ENCODE measurements around the gene PREPL. TPM values are rescaled to one million over a fixed set of nuclear protein-coding genes. Genes with fewer than 3 reads are reported as not detected.
"Not testable (repeated sequence)": the region's sequence is repeated elsewhere in the genome, so short reads cannot be mapped to it uniquely, and the experiment has no call there.

Gene PREPL
- total and polyA plus RNA-seq, 7 donors = 18.4 to 66.2 (median 46.0) TPM

GRCh38 chr2:44310287-44310686 is 51.0 kb downstream of the PREPL start:
- DNase-seq (no peak), ATAC-seq (no peak)
- Histone ChIP-seq H3K27ac (no peak overlapping the region), H3K27me3 (ENCODE audit: insufficient read depth in 3 of 3, low read length in 2 of 3) (no peaks in the 10 kb centered on the region), H3K4me3 (no peak overlapping the region), H3K36me3 (ENCODE audit: insufficient read depth in 1 of 2, low read depth in 1 of 2) (peaks cover 0 to 43% of the 10 kb centered on the region in 2 donors), H3K9me3 (peaks cover 24% of the 10 kb centered on the region), H3K4me1 (no peaks in the 10 kb centered on the region)
- intact Hi-C loops (cut with DNase I) = no loop called here
- 96 to 100% (median 98%) methylated on average over 1 of the region's 1 CpG for WGBS, 3 donors
- TF ChIP-seq, protein P1, sequence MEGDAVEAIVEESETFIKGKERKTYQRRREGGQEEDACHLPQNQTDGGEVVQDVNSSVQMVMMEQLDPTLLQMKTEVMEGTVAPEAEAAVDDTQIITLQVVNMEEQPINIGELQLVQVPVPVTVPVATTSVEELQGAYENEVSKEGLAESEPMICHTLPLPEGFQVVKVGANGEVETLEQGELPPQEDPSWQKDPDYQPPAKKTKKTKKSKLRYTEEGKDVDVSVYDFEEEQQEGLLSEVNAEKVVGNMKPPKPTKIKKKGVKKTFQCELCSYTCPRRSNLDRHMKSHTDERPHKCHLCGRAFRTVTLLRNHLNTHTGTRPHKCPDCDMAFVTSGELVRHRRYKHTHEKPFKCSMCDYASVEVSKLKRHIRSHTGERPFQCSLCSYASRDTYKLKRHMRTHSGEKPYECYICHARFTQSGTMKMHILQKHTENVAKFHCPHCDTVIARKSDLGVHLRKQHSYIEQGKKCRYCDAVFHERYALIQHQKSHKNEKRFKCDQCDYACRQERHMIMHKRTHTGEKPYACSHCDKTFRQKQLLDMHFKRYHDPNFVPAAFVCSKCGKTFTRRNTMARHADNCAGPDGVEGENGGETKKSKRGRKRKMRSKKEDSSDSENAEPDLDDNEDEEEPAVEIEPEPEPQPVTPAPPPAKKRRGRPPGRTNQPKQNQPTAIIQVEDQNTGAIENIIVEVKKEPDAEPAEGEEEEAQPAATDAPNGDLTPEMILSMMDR (IDR thresholded peaks at IDR 0.05) = no peak

DNA sequence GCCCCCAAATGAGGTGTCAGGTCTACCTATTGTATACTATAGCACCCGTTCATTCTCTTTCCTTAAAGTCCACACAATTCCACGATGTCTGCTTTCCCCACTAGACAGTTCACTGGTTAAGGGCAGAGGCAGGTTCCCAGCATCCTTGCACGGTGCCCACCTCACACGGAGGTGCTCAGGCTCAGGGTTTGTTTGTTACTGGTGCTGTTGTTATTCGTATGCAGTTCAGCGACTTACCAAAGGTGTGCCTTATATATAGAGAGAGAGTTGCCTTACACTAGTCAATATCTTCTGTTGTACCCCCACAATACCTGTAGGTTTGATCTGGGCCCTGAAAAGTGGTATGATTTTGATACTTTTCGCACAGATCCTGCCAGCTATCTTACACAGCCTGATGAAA is 55.4 kb downstream of the PREPL start:
- TF ChIP-seq, protein P1 (IDR thresholded peaks at IDR 0.05) = no peak
- Histone ChIP-seq H3K27me3 (ENCODE audit: insufficient read depth in 3 of 3, low read length in 2 of 3) (no peaks in the 10 kb centered on the region), H3K4me3 (no peak overlapping the region), H3K4me1 (no peaks in the 10 kb centered on the region), H3K9me3 (peaks cover 8% of the 10 kb centered on the region), H3K27ac (no peak overlapping the region), H3K36me3 (ENCODE audit: insufficient read depth in 1 of 2, low read depth in 1 of 2) (no peaks in the 10 kb centered on the region)
- 75 to 85% (median 76%) methylated on average over 7 of the region's 7 CpGs for WGBS, 3 donors
- DNase-seq (no peak), ATAC-seq (peak in 2 of 4 donors; percentile 11 to 26)
- intact Hi-C loops (cut with DNase I) = no loop called here

DNA sequence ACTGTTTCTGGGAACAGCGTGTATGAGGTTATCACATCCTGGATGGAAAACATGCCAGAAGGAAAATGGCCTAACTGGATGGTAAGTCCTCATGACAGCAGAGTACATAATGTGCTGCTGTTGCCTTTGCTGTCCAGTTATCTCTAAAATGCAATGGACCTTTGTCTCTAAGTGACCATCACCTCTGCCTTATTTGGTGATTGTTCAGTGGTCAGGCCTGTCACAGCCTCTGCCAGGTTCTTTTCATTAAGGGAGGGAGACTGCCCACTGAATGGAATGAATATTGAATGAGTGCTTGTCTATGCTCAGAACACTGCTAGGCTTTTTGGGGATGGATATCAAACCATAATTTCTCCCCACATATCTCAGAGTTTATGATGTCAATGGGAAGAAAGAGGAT is 57.0 kb downstream of the PREPL start:
- 84 to 100% (median 90%) methylated on average over 1 of the region's 1 CpG for WGBS, 3 donors
- ATAC-seq (peak in 2 of 4 donors; percentile 28 to 29), DNase-seq (no peak)
- H3K36me3 ChIP-seq (ENCODE audit: insufficient read depth in 1 of 2, low read depth in 1 of 2) = no peaks in the 10 kb centered on the region
- H3K27ac ChIP-seq = no peak overlapping the region
- intact Hi-C loops (cut with DNase I) = no loop called here
- H3K4me1 ChIP-seq = no peaks in the 10 kb centered on the region
- no peak overlapping the region for H3K4me3 ChIP-seq
- no peaks in the 10 kb centered on the region for H3K27me3 ChIP-seq (ENCODE audit: insufficient read depth in 3 of 3, low read length in 2 of 3)
- TF ChIP-seq, protein P1 (IDR thresholded peaks at IDR 0.05) = no peak
- no peaks in the 10 kb centered on the region for H3K9me3 ChIP-seq

GRCh38 chr2:44303766-44304165 is 57.5 kb downstream of the PREPL start:
- intact Hi-C loops (cut with DNase I); DNase-seq; H3K9me3 ChIP-seq; H3K4me3 ChIP-seq; H3K27ac ChIP-seq; H3K27me3 ChIP-seq (ENCODE audit: insufficient read depth in 3 of 3, low read length in 2 of 3); H3K4me1 ChIP-seq; H3K36me3 ChIP-seq (ENCODE audit: insufficient read depth in 1 of 2, low read depth in 1 of 2): not testable (repeated sequence)
- peak in 1 of 4 donors; percentile 21 for ATAC-seq
- WGBS, 3 donors = 85 to 99% (median 97%) methylated on average over 3 of the region's 3 CpGs

DNA sequence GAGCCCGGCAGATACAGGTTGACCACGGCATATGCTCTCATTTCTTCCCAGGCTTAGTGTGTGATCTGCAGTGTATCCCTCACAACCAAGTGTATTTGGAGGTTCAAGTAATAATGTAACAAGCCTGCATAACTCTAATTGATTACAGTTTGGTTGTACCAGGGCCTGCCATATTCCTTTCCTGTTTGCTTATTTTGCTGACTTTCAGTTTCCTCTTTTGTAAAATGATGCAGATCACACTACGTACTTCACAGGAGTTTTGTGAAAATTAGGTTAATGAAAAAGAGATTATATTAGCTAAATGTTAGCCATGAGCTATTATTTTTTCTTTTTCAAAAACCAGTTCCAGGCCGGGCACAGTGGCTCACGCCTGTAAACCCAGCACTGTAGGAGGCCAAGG is 60.2 kb downstream of the PREPL start:
- intact Hi-C loops (cut with DNase I) = no loop called here
- DNase-seq = no peak

More for the DNA sequence above, 60.2 kb downstream of the PREPL start:
- Histone ChIP-seq H3K36me3 (ENCODE audit: insufficient read depth in 1 of 2, low read depth in 1 of 2) (no peaks in the 10 kb centered on the region), H3K4me3 (no peak overlapping the region), H3K4me1 (peaks cover 5% of the 10 kb centered on the region), H3K27ac (no peak overlapping the region), H3K9me3 (no peaks in the 10 kb centered on the region), H3K27me3 (ENCODE audit: insufficient read depth in 3 of 3, low read length in 2 of 3) (no peaks in the 10 kb centered on the region)
- TF ChIP-seq, protein P1 (IDR thresholded peaks at IDR 0.05) = no peak
- WGBS, 3 donors = 86 to 94% (median 89%) methylated on average over 5 of the region's 5 CpGs
- ATAC-seq = no peak

Measured in psoas muscle (tissue), 8 donors.